Cardiac fibroblast (primary cell): ENCODE measurements around the gene CDCP1.

Experiments used
- DNase-seq, 2 donors: peaks; one replicate each; pipeline versions ENCODE4 v3.0.0 to v3.0.0-alpha.2; 2010; ENCODE audit warnings: low read depth in 2 of 2
- H3K4me3 ChIP-seq, 2 donors: replicated peaks in 1 of 2; 1 replicate in 1 of 2; 2 replicates in 1 of 2; pipeline ENCODE4 v1.5.1; 2011; ENCODE audit warnings: low read depth in 2 of 2, low read length in 2 of 2, mild to moderate bottlenecking in 2 of 2, moderate library complexity in 1 of 2
- TF ChIP-seq, protein P1 (sequence below): IDR thresholded peaks from one replicate; pipeline ENCODE4 v1.5.1; 2011; ENCODE audit warnings: low read depth, mild to moderate bottlenecking, low read length, inconsistent platforms

CDCP1 gene

DNA sequence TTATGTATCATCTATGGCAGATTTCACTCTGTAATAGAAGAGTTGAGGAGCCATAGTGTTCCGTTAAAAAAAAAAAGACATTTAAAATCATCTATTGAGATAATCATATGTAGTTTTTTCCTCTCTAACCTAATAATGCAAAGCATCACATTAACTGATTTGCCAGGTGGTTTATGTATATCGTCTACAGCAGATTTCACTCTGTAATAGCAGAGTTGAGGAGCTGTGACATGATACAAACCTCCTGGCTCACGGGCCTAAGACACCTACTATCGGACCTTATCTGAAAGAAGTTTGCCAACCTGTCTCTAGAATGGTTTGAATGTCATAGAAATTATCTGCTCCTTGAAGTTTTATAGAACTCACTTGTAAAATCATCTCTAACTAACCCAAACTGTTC, 29.8 kb downstream of the CDCP1 start:
- DNase-seq, result no peak
- TF ChIP-seq, protein P1, sequence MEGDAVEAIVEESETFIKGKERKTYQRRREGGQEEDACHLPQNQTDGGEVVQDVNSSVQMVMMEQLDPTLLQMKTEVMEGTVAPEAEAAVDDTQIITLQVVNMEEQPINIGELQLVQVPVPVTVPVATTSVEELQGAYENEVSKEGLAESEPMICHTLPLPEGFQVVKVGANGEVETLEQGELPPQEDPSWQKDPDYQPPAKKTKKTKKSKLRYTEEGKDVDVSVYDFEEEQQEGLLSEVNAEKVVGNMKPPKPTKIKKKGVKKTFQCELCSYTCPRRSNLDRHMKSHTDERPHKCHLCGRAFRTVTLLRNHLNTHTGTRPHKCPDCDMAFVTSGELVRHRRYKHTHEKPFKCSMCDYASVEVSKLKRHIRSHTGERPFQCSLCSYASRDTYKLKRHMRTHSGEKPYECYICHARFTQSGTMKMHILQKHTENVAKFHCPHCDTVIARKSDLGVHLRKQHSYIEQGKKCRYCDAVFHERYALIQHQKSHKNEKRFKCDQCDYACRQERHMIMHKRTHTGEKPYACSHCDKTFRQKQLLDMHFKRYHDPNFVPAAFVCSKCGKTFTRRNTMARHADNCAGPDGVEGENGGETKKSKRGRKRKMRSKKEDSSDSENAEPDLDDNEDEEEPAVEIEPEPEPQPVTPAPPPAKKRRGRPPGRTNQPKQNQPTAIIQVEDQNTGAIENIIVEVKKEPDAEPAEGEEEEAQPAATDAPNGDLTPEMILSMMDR, result no peak
- no peak overlapping the region for H3K4me3 ChIP-seq

DNA sequence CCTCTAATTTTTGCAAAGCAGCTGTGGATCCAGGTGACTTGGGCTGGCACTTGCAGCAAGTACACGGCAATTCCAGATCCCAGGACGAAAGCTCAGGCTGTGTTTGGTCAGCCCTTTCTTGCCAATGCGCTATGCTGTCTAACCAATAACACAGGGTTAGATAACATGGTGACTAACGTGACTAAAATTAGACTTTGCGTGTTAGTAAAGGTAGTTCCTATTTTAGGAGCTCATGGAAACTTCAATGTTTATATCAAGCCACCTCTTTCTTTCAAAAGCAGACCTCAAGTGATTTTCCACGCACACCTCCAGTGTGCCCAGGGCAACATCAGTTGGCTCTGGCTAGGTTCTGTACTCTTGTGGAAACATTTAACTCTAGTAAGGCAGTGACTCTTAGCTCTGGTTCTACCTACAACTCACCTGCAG, 32.5 kb downstream of the CDCP1 start:
- TF ChIP-seq, protein P1, result no peak
- DNase-seq, result peak in 1 of 2 donors; percentile 43
- no peak overlapping the region for H3K4me3 ChIP-seq

DNA sequence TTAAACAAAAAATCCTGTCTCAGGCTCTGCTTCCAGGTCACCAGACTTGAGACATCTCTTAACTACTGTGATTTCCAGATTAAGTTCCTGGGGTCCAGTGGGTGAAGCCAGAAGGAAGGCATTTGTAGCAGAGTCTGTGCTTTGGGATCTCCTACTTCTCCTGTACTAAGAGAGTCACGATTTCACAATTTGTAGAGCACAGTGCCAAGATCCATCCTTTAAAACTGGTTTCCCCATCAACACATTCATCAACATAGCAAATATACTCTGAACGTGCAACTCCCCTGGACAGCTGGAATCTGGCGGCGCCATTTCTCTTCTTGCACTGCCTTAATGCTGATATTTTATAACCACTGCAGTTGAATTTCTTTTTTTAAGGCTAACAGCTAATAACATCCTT, 33.2 kb downstream of the CDCP1 start:
- no peak overlapping the region for H3K4me3 ChIP-seq
- TF ChIP-seq, protein P1, result no peak
- DNase-seq, result peak; percentile 70 to 90

DNA sequence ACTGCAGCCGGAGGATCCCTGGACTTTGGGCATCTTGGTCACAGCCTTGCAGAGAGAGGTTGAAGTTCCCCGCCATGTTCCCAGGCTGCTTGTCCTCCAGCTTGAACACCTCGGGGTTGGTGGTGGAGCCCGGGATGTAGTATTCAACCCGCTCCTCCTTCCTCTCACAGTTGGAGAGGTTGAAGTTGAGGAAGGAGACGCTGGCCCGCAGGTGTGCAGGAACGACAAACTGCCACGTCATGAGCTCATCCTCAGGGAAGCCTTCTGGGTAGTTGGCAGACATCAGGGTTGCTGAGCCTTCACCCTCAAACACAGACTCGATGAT, 35.7 kb downstream of the CDCP1 start:
- H3K4me3 ChIP-seq, result no peak overlapping the region
- no peak for DNase-seq
- TF ChIP-seq, protein P1, result no peak

DNA sequence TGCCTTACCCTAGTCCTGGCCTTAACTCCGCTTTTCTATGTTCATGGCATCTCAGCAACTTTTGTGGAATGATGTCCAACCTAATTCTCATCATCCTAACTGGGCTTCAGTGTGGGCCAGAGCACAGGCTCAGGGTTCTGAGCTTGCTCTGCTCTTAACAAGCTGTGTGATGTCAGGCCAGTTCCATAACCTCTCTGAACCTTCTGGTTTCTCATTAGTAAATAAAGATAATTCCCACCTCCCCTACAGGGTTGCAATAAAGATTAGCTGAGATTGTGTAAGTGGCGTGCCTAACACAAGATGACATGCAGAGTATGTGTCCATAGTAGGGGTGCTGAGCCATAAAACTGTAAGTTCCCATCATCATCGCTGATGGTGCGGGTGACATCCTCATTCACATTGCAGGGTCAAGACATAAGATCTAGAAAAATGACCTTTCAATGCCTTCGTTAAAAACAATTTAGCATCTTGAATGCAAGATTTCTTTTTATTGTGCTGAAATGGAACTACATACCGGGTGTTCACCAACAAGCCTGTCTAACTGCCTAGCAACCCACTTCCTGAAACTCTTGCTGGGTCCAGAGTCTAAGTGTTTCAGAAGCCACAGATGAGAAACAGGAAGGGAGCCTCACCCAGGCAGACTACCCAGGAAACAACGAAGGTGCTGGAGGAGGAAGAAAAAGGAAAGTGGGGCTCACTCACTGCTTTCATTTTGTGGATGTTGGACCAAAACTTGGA, 36.2 kb downstream of the CDCP1 start:
- no peak overlapping the region for H3K4me3 ChIP-seq
- no peak for DNase-seq
- TF ChIP-seq, protein P1, result no peak

DNA sequence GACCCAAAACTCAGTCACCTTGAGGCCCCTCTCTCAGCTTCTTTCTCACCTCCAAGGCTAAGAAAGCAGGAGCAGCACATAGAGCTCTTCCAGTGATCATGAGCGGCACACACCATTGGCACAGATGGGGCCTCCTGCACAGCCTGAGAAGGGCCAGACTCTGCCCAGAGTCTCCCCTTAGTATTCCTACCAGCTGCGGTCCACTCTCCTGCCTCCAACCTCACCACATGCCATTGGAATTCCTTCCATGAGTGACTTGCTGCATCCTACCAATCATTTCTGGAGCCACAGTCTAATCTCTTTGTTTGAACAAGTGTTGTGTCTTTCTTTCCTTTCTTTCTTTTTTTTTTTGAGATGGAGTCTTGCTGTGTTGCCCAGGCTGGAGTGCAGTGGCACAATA, 39.3 kb downstream of the CDCP1 start:
- no peak for DNase-seq
- TF ChIP-seq, protein P1, result no peak
- H3K4me3 ChIP-seq, result no peak overlapping the region
